ENCODE data around the gene DPH2. TPM values are rescaled to one million over a fixed set of nuclear protein-coding genes. Genes with fewer than 3 reads are reported as not detected.

DPH2 gene
- total RNA-seq, 1 donor from 2014 or later, result 15.0 TPM

DNA sequence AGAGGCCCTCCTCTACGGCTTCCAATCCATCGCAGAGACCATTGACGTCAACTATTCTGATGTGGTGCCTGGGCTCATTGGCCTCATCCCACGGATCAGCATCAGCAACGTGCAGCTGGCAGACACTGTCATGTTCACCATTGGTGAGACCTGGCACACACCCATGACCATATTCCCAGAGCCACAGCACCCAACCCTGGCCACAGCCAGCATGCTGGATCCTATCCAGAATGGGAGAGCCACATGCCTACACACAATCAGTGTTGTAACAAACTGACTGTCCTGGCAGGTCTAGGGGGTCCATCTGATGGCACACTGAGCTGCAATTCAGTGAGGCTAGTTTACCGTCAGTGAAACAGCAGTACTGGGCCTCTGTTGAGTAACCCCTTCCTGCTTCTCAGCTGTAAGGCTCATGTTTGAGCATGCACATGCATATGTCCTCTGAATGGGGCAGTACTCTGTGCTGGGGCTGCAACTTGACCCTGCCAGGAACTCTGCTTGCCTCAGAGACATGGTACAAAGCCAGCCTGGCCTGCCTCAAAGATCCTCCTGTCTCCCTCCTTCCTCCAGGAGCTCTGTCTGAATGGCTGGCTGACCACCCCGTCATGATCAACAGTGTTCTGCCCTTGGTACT lies 12.3 kb upstream of the DPH2 start:
- H3K4me1 ChIP-seq, result no peaks in the 10 kb centered on the region
- TF ChIP-seq, protein P1, sequence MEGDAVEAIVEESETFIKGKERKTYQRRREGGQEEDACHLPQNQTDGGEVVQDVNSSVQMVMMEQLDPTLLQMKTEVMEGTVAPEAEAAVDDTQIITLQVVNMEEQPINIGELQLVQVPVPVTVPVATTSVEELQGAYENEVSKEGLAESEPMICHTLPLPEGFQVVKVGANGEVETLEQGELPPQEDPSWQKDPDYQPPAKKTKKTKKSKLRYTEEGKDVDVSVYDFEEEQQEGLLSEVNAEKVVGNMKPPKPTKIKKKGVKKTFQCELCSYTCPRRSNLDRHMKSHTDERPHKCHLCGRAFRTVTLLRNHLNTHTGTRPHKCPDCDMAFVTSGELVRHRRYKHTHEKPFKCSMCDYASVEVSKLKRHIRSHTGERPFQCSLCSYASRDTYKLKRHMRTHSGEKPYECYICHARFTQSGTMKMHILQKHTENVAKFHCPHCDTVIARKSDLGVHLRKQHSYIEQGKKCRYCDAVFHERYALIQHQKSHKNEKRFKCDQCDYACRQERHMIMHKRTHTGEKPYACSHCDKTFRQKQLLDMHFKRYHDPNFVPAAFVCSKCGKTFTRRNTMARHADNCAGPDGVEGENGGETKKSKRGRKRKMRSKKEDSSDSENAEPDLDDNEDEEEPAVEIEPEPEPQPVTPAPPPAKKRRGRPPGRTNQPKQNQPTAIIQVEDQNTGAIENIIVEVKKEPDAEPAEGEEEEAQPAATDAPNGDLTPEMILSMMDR (IDR thresholded peaks at IDR 0.05), result no peak
- intact Hi-C loops (cut with DNase I), result no loop called here
- H3K9me3 ChIP-seq, result no peaks in the 10 kb centered on the region
- DNase-seq, result no peak
- H3K27ac ChIP-seq, result no peak overlapping the region
- H3K36me3 ChIP-seq, result peaks cover 64% of the 10 kb centered on the region
- H3K27me3 ChIP-seq (ENCODE audit: low read depth), result no peaks in the 10 kb centered on the region
- H3K4me3 ChIP-seq, result no peak overlapping the region
- ATAC-seq, result no peak

DNA sequence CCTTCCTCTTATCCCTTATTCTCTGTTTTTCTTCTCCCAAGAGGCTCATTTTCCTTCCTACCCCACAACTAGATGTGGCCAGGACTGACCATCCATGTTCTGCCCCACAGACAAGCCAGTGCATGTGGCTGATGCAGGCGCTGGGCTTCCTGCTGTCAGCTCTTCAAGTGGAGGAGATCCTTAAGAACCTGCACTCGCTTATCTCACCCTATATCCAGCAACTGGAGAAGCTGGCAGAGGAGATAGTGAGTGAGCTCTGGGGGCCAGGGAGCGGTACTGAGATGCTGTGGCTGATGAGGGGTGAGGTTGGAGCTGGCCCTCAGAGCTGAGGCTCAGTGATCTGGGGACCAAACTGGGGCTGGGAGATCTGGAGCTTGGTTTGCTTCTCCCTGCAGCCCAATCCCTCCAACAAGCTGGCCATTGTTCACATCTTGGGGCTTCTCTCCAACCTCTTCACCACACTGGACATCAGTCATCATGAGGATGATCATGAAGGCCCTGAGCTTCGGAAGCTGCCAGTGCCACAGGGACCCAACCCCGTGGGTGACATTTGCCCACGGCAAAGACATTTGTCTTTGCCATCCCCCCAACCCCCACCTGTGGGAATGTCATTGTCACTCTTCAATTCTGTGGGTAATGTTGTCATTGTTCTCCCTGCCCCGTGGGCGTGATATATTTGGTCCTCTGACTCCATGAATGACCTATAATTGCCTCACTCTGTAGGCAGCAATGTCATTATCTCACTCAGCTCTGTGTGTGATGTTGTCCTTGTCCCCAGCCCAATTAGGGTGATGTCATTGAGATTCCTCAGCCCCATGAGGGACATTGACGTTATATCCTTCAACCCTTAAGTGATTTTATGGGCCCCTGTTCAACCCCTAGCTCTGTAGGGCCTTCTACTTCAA lies 11.2 kb upstream of the DPH2 start:
- no peak for ATAC-seq
- TF ChIP-seq, protein P1 (IDR thresholded peaks at IDR 0.05), result no peak
- peaks cover 73% of the 10 kb centered on the region for H3K36me3 ChIP-seq

DNA sequence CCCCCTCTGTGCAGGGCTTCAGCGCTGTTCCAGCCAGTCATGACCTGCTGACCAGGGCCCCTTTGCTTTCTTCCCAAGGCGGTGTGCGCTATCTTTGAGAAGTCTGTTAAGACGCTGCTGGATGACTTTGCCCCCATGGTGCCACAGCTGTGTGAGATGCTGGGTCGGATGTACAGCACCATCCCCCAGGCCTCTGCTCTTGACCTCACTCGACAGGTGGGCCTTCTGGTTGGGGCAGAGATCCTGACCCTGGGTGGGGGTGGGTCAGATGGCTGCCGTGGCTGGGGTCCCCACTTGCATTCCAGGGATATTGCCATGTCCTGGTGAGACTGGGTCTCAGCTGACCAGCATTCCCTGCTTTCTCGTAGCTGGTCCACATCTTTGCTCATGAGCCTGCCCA lies 9.0 kb upstream of the DPH2 start:
- DNase-seq, result no peak
- no peak for ATAC-seq
- H3K9me3 ChIP-seq, result no peaks in the 10 kb centered on the region
- no peak overlapping the region for H3K27ac ChIP-seq
- H3K27me3 ChIP-seq (ENCODE audit: low read depth), result no peaks in the 10 kb centered on the region
- no peaks in the 10 kb centered on the region for H3K4me1 ChIP-seq
- TF ChIP-seq, protein P1 (IDR thresholded peaks at IDR 0.05), result no peak
- H3K4me3 ChIP-seq, result no peak overlapping the region
- intact Hi-C loops (cut with DNase I), result no loop called here
- H3K36me3 ChIP-seq, result peaks cover 82% of the 10 kb centered on the region

More for the DNA sequence above, 11.2 kb upstream of the DPH2 start:
- no peak for DNase-seq
- H3K27me3 ChIP-seq (ENCODE audit: low read depth), result no peaks in the 10 kb centered on the region
- no peaks in the 10 kb centered on the region for H3K9me3 ChIP-seq
- no peak overlapping the region for H3K4me3 ChIP-seq
- H3K27ac ChIP-seq, result no peak overlapping the region
- no peaks in the 10 kb centered on the region for H3K4me1 ChIP-seq
- intact Hi-C loops (cut with DNase I), result no loop called here

DNA sequence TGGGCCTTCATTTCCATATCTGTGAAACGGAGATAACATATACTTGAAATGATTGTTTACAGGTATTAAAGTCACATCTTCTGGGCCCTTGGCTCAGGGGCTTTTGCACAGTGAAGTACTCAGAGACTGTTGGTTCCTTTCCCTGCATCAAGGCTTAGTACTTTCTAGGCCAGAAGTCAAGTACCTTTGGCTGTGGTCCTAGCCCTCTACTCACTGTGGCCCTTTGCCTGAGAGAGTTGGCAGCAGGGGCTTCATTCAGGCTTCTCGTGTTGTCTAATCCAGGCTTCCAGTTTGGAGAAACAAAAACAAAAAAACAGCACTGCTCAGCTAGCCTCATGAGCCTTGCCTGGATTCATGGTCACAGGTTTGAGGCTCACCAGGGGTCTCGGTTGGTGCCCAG lies 8.1 kb upstream of the DPH2 start:
- H3K4me1 ChIP-seq, result no peaks in the 10 kb centered on the region
- H3K9me3 ChIP-seq, result no peaks in the 10 kb centered on the region
- no peak overlapping the region for H3K27ac ChIP-seq
- TF ChIP-seq, protein P1 (IDR thresholded peaks at IDR 0.05), result no peak
- intact Hi-C loops (cut with DNase I), result no loop called here
- ATAC-seq (no peak), DNase-seq (no peak)
- no peaks in the 10 kb centered on the region for H3K27me3 ChIP-seq (ENCODE audit: low read depth)
- no peak overlapping the region for H3K4me3 ChIP-seq
- H3K36me3 ChIP-seq, result peaks cover 83% of the 10 kb centered on the region

DNA sequence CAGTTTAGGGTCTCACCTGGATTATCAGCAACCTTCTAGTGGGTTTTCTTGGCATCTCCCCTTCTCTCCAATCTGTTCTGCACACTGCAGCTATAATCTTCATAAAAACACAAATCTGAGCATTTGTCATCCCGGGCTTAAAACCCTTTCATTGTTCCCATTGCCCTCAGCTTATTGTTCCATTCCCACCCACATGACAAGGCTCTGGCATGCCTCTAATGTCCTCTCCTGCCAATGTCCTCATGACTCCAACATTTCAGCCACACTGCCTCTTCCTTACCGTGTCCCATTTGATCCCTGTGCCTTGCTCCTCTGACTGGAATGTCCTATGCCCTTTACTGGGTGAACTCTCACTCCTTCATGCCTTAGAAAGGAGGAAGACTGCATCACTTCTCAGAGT lies 7.5 kb upstream of the DPH2 start:
- no peak overlapping the region for H3K4me3 ChIP-seq
- H3K4me1 ChIP-seq, result no peaks in the 10 kb centered on the region
- no peaks in the 10 kb centered on the region for H3K27me3 ChIP-seq (ENCODE audit: low read depth)
- peaks cover 83% of the 10 kb centered on the region for H3K36me3 ChIP-seq
- TF ChIP-seq, protein P1 (IDR thresholded peaks at IDR 0.05), result no peak
- no peak overlapping the region for H3K27ac ChIP-seq
- H3K9me3 ChIP-seq, result no peaks in the 10 kb centered on the region
- DNase-seq (no peak), ATAC-seq (no peak)
- intact Hi-C loops (cut with DNase I), result no loop called here
